ENCODE measurements around the gene LSS.

The LSS gene

GRCh38 chr21:46165098-46165497, 63.5 kb downstream of the LSS start:
- TF ChIP-seq GATA2 (IDR thresholded peaks at IDR 0.05; ENCODE audit: low read depth, low read length): no peak
- TF ChIP-seq GATA3 (IDR thresholded peaks at IDR 0.05; ENCODE audit: low read depth, low read length): no peak

- TF ChIP-seq GATA3 (IDR thresholded peaks at IDR 0.05; ENCODE audit: low read depth, low read length): no peak
- TF ChIP-seq GATA2 (IDR thresholded peaks at IDR 0.05; ENCODE audit: low read depth, low read length): no peak
These were observed 65.2 kb downstream of the LSS start for GRCh38 chr21:46163380-46163779.

- no peak for TF ChIP-seq GATA2 (IDR thresholded peaks at IDR 0.05; ENCODE audit: low read depth, low read length)
- TF ChIP-seq GATA3 (IDR thresholded peaks at IDR 0.05; ENCODE audit: low read depth, low read length): no peak
These were observed 66.7 kb downstream of the LSS start for GRCh38 chr21:46161633-46162592.

GRCh38 chr21:46160907-46161632, 67.5 kb downstream of the LSS start:
- no peak for TF ChIP-seq GATA3 (IDR thresholded peaks at IDR 0.05; ENCODE audit: low read depth, low read length)
- TF ChIP-seq GATA2 (IDR thresholded peaks at IDR 0.05; ENCODE audit: low read depth, low read length): no peak

GRCh38 chr21:46160657-46160906, 68.0 kb downstream of the LSS start:
- no peak for TF ChIP-seq GATA2 (IDR thresholded peaks at IDR 0.05; ENCODE audit: low read depth, low read length)
- TF ChIP-seq GATA3 (IDR thresholded peaks at IDR 0.05; ENCODE audit: low read depth, low read length): no peak

- TF ChIP-seq GATA3 (IDR thresholded peaks at IDR 0.05; ENCODE audit: low read depth, low read length): no peak
These were observed 68.5 kb downstream of the LSS start for GRCh38 chr21:46159841-46160656.

- TF ChIP-seq GATA3 (IDR thresholded peaks at IDR 0.05; ENCODE audit: low read depth, low read length): no peak
- no peak for TF ChIP-seq GATA2 (IDR thresholded peaks at IDR 0.05; ENCODE audit: low read depth, low read length)
These were observed 69.2 kb downstream of the LSS start for GRCh38 chr21:46159390-46159789.

- TF ChIP-seq GATA3 (IDR thresholded peaks at IDR 0.05; ENCODE audit: low read depth, low read length): no peak
These were observed 69.8 kb downstream of the LSS start for GRCh38 chr21:46158666-46159300.

GRCh38 chr21:46157987-46158451, 70.6 kb downstream of the LSS start:
- TF ChIP-seq GATA3 (IDR thresholded peaks at IDR 0.05; ENCODE audit: low read depth, low read length) (no peak), GATA2 (IDR thresholded peaks at IDR 0.05; ENCODE audit: low read depth, low read length) (no peak)

- TF ChIP-seq GATA2 (IDR thresholded peaks at IDR 0.05; ENCODE audit: low read depth, low read length): no peak
- no peak for TF ChIP-seq GATA3 (IDR thresholded peaks at IDR 0.05; ENCODE audit: low read depth, low read length)
These were observed 71.1 kb downstream of the LSS start for GRCh38 chr21:46157396-46157986.

- TF ChIP-seq GATA2 (IDR thresholded peaks at IDR 0.05; ENCODE audit: low read depth, low read length): no peak
- no peak for TF ChIP-seq GATA3 (IDR thresholded peaks at IDR 0.05; ENCODE audit: low read depth, low read length)
These were observed 71.9 kb downstream of the LSS start for GRCh38 chr21:46156678-46157077.

GRCh38 chr21:46156378-46156645, 72.3 kb downstream of the LSS start:
- no peak for TF ChIP-seq GATA2 (IDR thresholded peaks at IDR 0.05; ENCODE audit: low read depth, low read length)
- TF ChIP-seq GATA3 (IDR thresholded peaks at IDR 0.05; ENCODE audit: low read depth, low read length): no peak

- TF ChIP-seq GATA2 (IDR thresholded peaks at IDR 0.05; ENCODE audit: low read depth, low read length) (no peak), GATA3 (IDR thresholded peaks at IDR 0.05; ENCODE audit: low read depth, low read length) (no peak)
These were observed 72.8 kb downstream of the LSS start, which contains the start of gene FTCD for GRCh38 chr21:46155514-46156377. FTCD (minus strand) TSS chr21:46155579; CDS start chr21:46155523, 56 bp downstream.

Measured in SH-SY5Y (cell line).